ENCODE measurements around the gene PUS1. TPM values are rescaled to one million over a fixed set of nuclear protein-coding genes. Genes with fewer than 3 reads are reported as not detected.

Gene PUS1
- total and polyA plus RNA-seq, 2 donors (not counting 1 experiment from before 2014, with no cell fraction given): 50.1 to 99.5 TPM

- Mint-ChIP-seq H3K4me1 (peaks cover 26% of the 10 kb centered on the region), H3K27me3 (no peaks in the 10 kb centered on the region), H3K27ac (peak overlapping the region; percentile 98), H3K9me3 (ENCODE audit: insufficient read depth) (no peaks in the 10 kb centered on the region), H3K4me3 (peak overlapping the region; percentile 95)
- DNase-seq (peak; percentile 62), ATAC-seq (ENCODE audit: low read depth) (peak; percentile 3)
- Histone ChIP-seq H3K4me2 (replicated peaks; ENCODE audit: low read depth, low read length, poor library complexity, severe bottlenecking) (peak overlapping the region; percentile 99), H3K9me3 (ENCODE audit: control extremely low read depth in 1 of 3, control insufficient read depth in 2 of 3, insufficient read depth in 1 of 3, low read length in 2 of 3) (peaks cover 0 to 13% (median 0%) of the 10 kb centered on the region in 3 donors), H3K4me1 (ENCODE audit: control insufficient read depth in 2 of 2, insufficient read depth in 2 of 2, low read length in 2 of 2) (peaks cover 20 to 35% of the 10 kb centered on the region in 2 donors), H3K36me3 (replicated peaks in 1 of 2; ENCODE audit: control extremely low read depth in 1 of 2, control insufficient read depth in 1 of 2, extremely low read depth in 1 of 2, insufficient read depth in 2 of 2, low read length in 1 of 2) (peaks cover 0 to 29% of the 10 kb centered on the region in 2 experiments), H3K4me3 (ENCODE audit: control extremely low read depth in 1 of 5, extremely low read depth in 1 of 5, insufficient read depth in 1 of 5, low read depth in 2 of 5, low read length in 4 of 5) (peak overlapping the region; percentile 33 to 94 (median 86)), H4K20me1 (ENCODE audit: control insufficient read depth, insufficient read depth, low read length, poor library complexity, severe bottlenecking) (no peaks in the 10 kb centered on the region), H3K27me3 (replicated peaks in 1 of 4; ENCODE audit: control extremely low read depth in 1 of 4, control insufficient read depth in 3 of 4, insufficient read depth in 4 of 4, low read length in 3 of 4) (no peaks in the 10 kb centered on the region), H3K27ac (ENCODE audit: low read length in 2 of 2) (peak overlapping the region; percentile 55 to 85), H3K9ac (ENCODE audit: low read length) (peak overlapping the region; percentile 90), H2AFZ (ENCODE audit: insufficient read depth, low read depth, low read length, poor library complexity, severe bottlenecking) (peak overlapping the region; percentile 97), H3K79me2 (ENCODE audit: control insufficient read depth, insufficient read depth, low read length) (peaks cover 9% of the 10 kb centered on the region)
- ChIA-PET CTCF (interaction anchor here (0.7 to 0.9 kb wide), 3 partner anchors 28 to 94 kb away, joined by 3 to 4 read pairs (median 3); no protein-coding TSS in a partner anchor), POLR2A (interaction anchor here (0.8 to 1.8 kb wide), 4 partner anchors 17 to 101 kb away, joined by 3 to 7 read pairs (median 4); partner anchors contain the start of genes EP400 and MMP17)
- WGBS (ENCODE audit: insufficient coverage): under 1% methylated on average over 80 of the region's 87 CpGs
- TF ChIP-seq CTCF (IDR thresholded peaks at IDR 0.05): no peak
- no peak for TF ChIP-seq EZH2 (IDR thresholded peaks at IDR 0.05; ENCODE audit: borderline replicate concordance, insufficient read depth, low read depth, low read length, poor library complexity, severe bottlenecking)
- intact Hi-C loops (cut with micrococcal nuclease): loop anchor here (1.0 to 10.0 kb wide), 6 partner anchors 19 to 1055 kb away; partner anchors contain the start of genes EP400, MMP17, RAN and ULK1
These were observed 743 bp downstream of the PUS1 start for GRCh38 chr12:131929581-131930456.
